Left colon (tissue), 2 donors: ENCODE measurements around the gene SRGAP3. TPM values are rescaled to one million over a fixed set of nuclear protein-coding genes. Genes with fewer than 3 reads are reported as not detected.

ENCODE experiments used
- ATAC-seq: fragments of 200-7000 bp; cut with Tn5 transposase; one replicate; pipeline ENCODE4 v1.9.1; 2020; ENCODE audit warnings: mild to moderate bottlenecking, moderate library complexity
- DNase-seq, 2 donors: peaks; one replicate each; pipeline ENCODE4 v3.0.0-alpha.2; 2020
- intact Hi-C, 2 donors: fragments of 100-400 bp; cut with DNase I in 1 of 2; cut with micrococcal nuclease in 1 of 2; formaldehyde crosslinking; loops; one replicate each; pipeline versions ENCODE4 v1.11.2 to v1.14.0; 2022; cut with DNase I, micrococcal nuclease
- total RNA-seq, 2 donors: library from RNA; stranded (reverse); fragmentation: NEBNext Ultra II Directional; extraction: Animal tissue kit (Norgen Biotek cat#: 25700); gene quantifications; one replicate each; pipeline ENCODE4 v1.2.1, GENCODE V29; 2021
- donor health status: DM: no; HTN: no; CAD: no.
- donor health status: DM: yes; HTN: yes; CAD: no.

SRGAP3 gene
- total RNA-seq, 2 donors from 2014 or later: 7.9 to 8.0 TPM

- intact Hi-C loops: no loop called here
- DNase-seq (no peak), ATAC-seq (no peak)
These were observed 7.6 kb upstream of the SRGAP3 start for GRCh38 chr3:9257092-9257491.

DNA sequence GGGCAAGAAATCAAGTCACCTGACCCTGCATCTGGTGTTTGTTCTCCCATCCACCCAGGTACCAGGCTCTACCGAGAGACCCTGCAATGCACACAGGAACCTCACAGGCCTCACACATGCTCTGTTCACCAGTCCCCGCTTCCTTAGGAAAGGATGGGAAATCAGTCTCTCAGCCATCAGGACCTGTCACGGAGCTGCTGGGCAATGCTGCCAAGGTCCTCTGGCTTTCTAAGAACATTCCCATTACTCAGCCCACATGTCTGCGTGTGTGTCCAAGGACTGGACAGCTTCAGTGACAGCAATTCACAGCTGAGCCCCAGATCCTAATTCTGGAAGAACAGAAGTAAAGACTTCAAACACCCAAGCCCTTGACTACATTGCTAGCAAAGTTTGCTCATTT is 6.5 kb upstream of the SRGAP3 start:
- ATAC-seq (no peak), DNase-seq (no peak)
- intact Hi-C loops: no loop called here

- intact Hi-C loops: no loop called here
- no peak for DNase-seq
- ATAC-seq: no peak
These were observed 5.3 kb upstream of the SRGAP3 start for GRCh38 chr3:9254764-9255163.

DNA sequence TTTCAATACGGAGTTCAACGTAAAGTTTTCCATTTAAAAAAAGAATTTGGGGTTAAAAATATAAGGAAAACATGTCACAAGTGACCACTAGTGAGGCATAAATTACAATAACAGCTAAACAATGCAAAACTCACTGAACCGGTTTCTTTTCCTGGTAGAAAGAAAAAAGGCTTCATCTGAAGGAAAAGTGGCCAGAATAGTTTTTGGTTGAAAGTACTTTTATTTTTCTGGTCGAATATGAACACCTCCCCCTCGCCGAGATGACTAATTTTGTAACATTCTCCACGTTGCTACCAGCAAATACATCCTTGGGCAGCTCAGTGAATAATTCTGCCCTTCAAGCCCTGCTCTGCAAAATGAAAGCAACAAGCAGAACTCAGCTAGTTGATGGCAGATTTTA is 3.9 kb upstream of the SRGAP3 start:
- DNase-seq (no peak), ATAC-seq (no peak)
- intact Hi-C loops: no loop called here

DNA sequence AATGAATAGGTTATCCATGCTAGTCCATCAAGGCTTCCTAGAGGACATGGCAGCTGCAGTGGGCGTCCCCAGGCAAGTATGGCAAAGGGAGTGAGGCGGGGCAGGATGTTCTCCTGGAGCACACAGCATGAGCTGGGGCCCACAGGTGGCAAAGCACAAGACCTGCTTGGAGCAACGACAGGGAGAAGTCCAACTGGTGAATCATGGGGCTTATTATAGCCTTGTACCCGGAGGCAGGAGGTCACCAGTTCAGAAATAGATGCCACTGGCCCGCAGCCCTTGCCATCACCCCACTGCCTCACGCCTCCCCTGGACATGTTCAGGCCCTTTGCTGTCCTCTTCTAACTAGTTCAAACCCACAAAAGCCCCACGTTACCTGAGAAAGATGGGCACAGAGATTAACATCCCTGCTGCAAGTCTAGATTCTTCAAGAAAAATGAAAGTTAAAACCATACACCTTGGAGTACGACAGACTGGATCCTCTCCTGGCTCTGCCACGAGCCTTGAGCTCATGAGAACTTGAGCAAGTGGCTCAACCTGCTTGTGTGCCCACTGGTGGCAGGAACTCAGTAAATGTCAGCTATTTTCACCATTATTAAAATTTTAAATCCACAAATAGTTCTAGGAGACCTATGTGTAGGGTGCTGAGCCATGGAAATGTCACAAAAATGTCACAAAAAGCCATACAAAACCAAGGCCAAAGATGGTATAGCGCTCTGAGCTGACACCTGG is 1.8 kb upstream of the SRGAP3 start:
- ATAC-seq (no peak), DNase-seq (no peak)
- intact Hi-C loops: no loop called here

DNA sequence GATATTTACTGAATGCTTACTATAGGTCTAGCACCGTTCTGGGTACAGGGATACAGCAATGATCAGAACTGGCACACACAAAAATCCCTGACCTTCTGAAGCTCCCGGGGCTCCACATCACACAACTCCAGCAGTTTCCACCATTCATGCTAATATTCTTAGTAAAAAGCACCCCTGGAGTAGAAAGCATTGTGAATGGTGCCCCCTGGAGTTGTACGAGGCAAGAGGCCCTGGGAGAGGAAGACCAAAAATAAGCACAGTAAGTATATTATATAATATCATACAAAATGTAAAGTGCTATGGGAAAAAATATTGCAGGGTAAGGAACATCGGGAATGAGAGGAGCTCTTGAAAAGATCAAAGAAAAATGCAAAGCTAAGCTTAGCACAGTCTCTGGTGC is 790 bp upstream of the SRGAP3 start:
- no peak for DNase-seq
- intact Hi-C loops: no loop called here
- ATAC-seq: no peak

DNA sequence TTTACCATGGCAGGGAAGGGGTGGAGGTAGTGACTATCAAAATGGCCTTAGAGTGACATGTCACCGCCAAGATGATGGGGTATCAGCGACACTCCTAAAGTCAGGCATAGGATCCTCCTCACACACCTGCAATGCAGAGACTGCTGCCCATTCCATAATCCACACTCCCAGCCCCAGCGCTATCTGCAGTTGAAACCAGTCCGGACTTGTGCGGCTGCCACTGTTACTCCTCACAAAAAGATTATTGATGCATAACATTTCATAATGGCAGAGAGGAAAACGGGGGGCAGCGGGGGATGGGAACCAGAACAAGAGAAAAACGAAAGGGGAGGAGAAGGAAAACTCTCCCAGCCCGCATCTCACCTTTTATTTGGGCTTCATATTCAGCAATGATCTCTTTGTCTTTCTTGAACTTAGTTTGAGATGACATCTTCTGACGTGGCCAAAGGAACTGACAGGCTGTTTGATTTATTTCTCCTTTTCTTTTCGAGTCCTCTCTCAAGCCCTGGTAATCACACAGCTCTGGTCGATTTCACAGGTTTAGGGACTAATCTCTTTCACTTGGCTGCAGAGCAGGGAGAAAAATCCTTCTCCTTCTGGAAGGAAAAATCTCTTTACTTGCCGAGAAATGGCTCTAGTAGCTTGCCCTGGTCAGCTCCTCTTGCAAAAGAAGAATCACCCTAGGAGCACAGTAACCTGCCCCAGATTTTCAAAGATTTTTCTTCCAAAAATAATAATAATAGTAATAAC is 749 bp downstream of the SRGAP3 start:
- DNase-seq: peak in 1 of 2 donors; percentile 32
- intact Hi-C loops: no loop called here
- peak; percentile 44 for ATAC-seq

GRCh38 chr3:9247941-9248521 is 1.4 kb downstream of the SRGAP3 start:
- intact Hi-C loops: no loop called here
- peak in 1 of 2 donors; percentile 19 for DNase-seq
- no peak for ATAC-seq

DNA sequence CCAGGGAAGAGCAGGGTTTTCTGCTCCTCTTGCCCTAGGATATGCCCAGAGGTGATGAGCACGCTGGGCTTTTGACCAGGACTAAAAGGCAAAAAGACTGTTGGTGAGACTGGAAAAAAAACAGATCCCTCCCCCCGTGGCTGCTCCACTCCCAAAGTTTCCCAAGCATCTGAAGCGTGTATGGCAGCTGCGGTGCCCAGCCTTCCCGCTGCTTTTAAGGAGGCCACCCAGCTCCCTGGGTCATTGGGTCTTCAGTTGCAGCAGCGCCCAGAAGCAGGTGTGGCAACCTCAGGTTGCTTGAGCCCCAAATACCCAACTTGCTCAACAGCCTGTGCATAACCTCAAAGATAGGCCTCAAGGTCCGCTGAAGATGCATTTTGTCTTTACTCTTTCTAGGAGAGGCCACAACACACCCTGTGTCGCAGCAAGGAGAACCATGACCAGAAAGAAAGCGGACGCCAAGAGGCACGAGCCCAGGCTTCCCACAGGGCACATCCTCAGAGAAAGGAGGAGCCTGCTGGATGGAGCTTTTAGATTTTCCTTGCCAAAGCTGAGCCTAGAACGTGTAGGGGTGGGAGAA is 2.0 kb downstream of the SRGAP3 start:
- DNase-seq (no peak), ATAC-seq (no peak)
- intact Hi-C loops: no loop called here

DNA sequence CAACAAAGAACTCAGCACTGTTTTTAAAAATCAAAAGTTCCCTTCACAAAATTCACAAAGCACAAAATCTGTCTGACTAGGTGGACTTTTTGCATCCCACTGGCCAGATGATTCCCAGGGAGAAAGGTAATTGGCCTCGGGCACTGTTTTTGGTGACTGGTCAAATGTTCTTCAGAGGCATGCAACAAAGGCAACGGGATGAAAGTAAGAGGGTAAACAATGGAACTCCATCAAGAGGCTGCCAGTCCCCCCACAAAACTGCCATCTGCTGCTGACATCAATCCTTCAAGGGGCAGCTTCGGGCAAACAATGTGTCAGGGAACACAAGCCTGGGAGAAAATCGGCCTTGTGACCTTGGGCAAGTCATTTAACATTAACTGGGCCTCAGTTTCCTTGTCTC is 3.3 kb downstream of the SRGAP3 start:
- ATAC-seq (no peak), DNase-seq (no peak)
- intact Hi-C loops: no loop called here

DNA sequence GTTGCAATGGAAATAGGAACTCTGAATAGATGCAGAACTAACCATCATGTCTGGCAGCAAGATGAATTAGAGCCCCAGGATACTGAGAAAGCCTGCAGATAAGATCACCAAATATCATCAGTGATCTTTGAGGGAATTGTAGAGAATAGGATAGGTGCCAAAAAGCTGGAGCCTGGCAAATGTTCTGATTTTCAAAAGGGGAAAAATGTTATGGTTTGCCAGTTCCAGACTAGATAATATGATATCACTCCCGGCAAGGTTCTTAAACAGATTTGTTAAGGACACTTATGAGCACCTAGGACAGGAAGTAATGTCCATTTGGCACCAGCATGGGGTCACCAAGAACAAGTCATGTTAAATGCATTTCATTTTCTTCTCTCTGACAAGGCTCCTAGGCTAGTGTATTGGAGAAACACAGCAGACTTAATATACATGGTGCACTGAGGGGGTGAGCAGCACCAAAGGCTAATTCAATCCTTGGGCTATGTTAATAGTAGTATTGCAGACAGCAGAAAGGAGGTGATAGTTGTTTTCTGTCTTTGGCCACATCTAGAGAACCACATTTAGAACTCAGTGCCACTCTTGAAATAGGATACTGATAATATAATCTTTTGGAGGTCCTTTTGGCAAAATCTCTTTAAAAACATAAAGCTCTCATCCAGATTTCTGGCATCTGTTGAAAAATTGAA is 4.8 kb downstream of the SRGAP3 start:
- no peak for DNase-seq
- intact Hi-C loops: no loop called here
- ATAC-seq: no peak

GRCh38 chr3:9241956-9242355 is 7.5 kb downstream of the SRGAP3 start:
- no peak for DNase-seq
- no peak for ATAC-seq
- intact Hi-C loops: no loop called here

GRCh38 chr3:9239680-9240079 is 9.8 kb downstream of the SRGAP3 start:
- ATAC-seq: no peak
- intact Hi-C loops: no loop called here
- DNase-seq: no peak

GRCh38 chr3:9238721-9239295 is 10.6 kb downstream of the SRGAP3 start:
- no peak for ATAC-seq
- intact Hi-C loops: no loop called here
- DNase-seq: no peak

DNA sequence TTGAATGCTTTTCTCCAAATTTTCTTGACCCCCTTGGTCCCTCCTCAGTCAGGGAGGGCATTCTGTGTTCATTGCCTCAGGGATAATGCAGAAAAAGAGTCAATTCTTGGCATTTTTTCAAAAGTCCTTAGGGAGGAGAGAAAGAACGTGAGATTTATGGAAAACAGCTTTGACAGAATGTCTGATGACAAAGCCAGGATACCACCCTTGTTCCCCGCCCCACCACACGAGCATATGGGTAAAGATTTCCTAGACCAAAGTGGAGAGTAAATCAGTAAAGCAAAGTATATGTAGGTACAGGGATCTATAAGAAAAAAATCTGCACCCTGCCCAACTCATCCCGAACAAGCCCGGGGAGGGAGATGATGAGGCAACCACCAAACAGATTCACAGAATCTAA is 11.2 kb downstream of the SRGAP3 start:
- DNase-seq (no peak), ATAC-seq (no peak)
- intact Hi-C loops: no loop called here

- ATAC-seq: no peak
- no peak for DNase-seq
- intact Hi-C loops: no loop called here
These were observed 15.4 kb downstream of the SRGAP3 start for GRCh38 chr3:9233814-9234600.

GRCh38 chr3:9233101-9233500 is 16.3 kb downstream of the SRGAP3 start:
- DNase-seq: no peak
- intact Hi-C loops: no loop called here
- ATAC-seq: no peak

DNA sequence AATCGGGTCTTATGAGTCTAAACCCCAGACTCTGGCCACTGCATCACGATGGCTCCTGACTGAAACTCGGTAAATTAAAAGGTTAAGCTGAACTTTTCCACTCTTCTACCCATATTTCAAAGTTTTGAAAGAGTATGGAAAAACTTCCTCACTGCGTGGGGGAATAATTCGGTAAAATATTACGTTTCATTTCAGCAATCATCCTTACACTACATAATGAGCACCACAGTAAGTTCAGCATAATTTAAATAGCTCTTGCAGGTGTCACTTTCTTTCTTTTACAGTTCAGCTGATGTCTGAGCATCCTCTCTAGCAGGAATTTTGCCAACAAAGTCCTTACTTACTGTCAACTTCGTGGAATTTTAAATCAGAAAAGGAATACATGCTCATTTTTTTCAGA is 17.5 kb downstream of the SRGAP3 start:
- intact Hi-C loops: no loop called here
- ATAC-seq (no peak), DNase-seq (no peak)
